Naive thymus-derived CD4-positive, alpha-beta T cell (primary cell): ENCODE data around the gene LRP10. TPM values are rescaled to one million over a fixed set of nuclear protein-coding genes. Genes with fewer than 3 reads are reported as not detected.

Source experiments
- ATAC-seq: fragments of 150-1000 bp; cut with Tn5 transposase; 2 replicates; pipeline ENCODE4 v1.10.0; 2021; ENCODE audit warnings: mild to moderate bottlenecking, moderate library complexity
- CTCF ChIA-PET: fragments of 350-600 bp; sonication (Branson Sonifier 250); formaldehyde crosslinking; loops from one replicate; lab custom pipeline; 2021; ENCODE audit warnings: antibody characterized with exemption; lab: Charles Lee
- POLR2A ChIA-PET: fragments of 350-600 bp; sonication (Branson Sonifier 250); formaldehyde crosslinking; loops from one replicate; lab custom pipeline; 2021; ENCODE audit warnings: antibody characterized with exemption, inconsistent platforms; lab: Charles Lee
- DNase-seq, 9 donors: peaks; one replicate each; pipeline versions ENCODE4 v3.0.0 to v3.0.0-alpha.2; 2020 to 2022; ENCODE audit warnings: mixed read lengths in 1 of 9
- H3K27ac ChIP-seq: one replicate; pipeline ENCODE4 v1.7.0; 2013; ENCODE audit warnings: mild to moderate bottlenecking, low read depth, low read length, moderate library complexity
- H3K27me3 ChIP-seq, 2 donors: one replicate each; pipeline ENCODE4 v1.7.0; 2013; ENCODE audit warnings: low read length in 2 of 2, mild to moderate bottlenecking in 2 of 2, moderate library complexity in 2 of 2; ENCODE audit not compliant: control insufficient read depth in 2 of 2, insufficient read depth in 2 of 2
- H3K36me3 ChIP-seq, 3 experiments: 1 replicate in 2 of 3; 2 replicates in 1 of 3; pipeline ENCODE4 v1.7.0; 2013; ENCODE audit warnings: low read length in 3 of 3, mild to moderate bottlenecking in 3 of 3, moderate library complexity in 1 of 3; ENCODE audit not compliant: insufficient read depth in 3 of 3, control insufficient read depth in 2 of 3
- H3K4me1 ChIP-seq, 2 donors: one replicate each; pipeline ENCODE4 v1.7.0; 2013; ENCODE audit warnings: low read length in 2 of 2, mild to moderate bottlenecking in 2 of 2, moderate library complexity in 1 of 2; ENCODE audit not compliant: control insufficient read depth in 2 of 2, insufficient read depth in 2 of 2
- H3K4me3 ChIP-seq: 2 replicates; pipeline ENCODE4 v1.7.0; 2013; ENCODE audit warnings: mild to moderate bottlenecking, low read length
- H3K9me3 ChIP-seq, 3 experiments: 1 replicate in 2 of 3; 2 replicates in 1 of 3; pipeline ENCODE4 v1.7.0; 2013; ENCODE audit warnings: low read length in 3 of 3; ENCODE audit not compliant: control insufficient read depth in 2 of 3
- H3K27ac Mint-ChIP-seq, 9 donors: one replicate each; pipeline ENCODE4 v1.8.0; 2020 to 2022; ENCODE audit warnings: mixed read lengths in 9 of 9, mild to moderate bottlenecking in 8 of 9, moderate library complexity in 5 of 9, inconsistent platforms in 2 of 9
- H3K27me3 Mint-ChIP-seq, 5 donors: one replicate each; pipeline ENCODE4 v1.8.0; 2021 to 2022; ENCODE audit warnings: mixed read lengths in 5 of 5, mild to moderate bottlenecking in 1 of 5
- H3K36me3 Mint-ChIP-seq, 5 donors: one replicate each; pipeline ENCODE4 v1.8.0; 2020 to 2022; ENCODE audit warnings: mixed read lengths in 5 of 5, mild to moderate bottlenecking in 3 of 5, inconsistent platforms in 1 of 5
- H3K4me1 Mint-ChIP-seq, 7 donors: one replicate each; pipeline ENCODE4 v1.8.0; 2020 to 2022; ENCODE audit warnings: mixed read lengths in 7 of 7, mild to moderate bottlenecking in 3 of 7, inconsistent platforms in 1 of 7
- H3K4me3 Mint-ChIP-seq, 10 donors: one replicate each; pipeline ENCODE4 v1.8.0; 2020 to 2022; ENCODE audit warnings: mild to moderate bottlenecking in 10 of 10, mixed read lengths in 10 of 10, moderate library complexity in 6 of 10, inconsistent platforms in 2 of 10
- H3K9me3 Mint-ChIP-seq, 11 donors: one replicate each; pipeline ENCODE4 v1.8.0; 2020 to 2022; ENCODE audit warnings: mixed read lengths in 11 of 11, mild to moderate bottlenecking in 4 of 11, inconsistent platforms in 1 of 11, moderate library complexity in 1 of 11
- intact Hi-C, 2 donors: fragments of 100-400 bp; cut with micrococcal nuclease; formaldehyde crosslinking; loops; one replicate each; pipeline ENCODE4 v1.15.1; 2023
- polyA plus RNA-seq, 2 donors: library from polyadenylated mRNA; unstranded; fragments of 300-500 nt; fragmentation: Illumina TruSeq; gene quantifications; one replicate each; pipeline ENCODE4 v1.2.3, GENCODE V29; 2021
- total RNA-seq, 6 experiments: library from RNA in 5 of 6; stranded (reverse) in 5 of 6; gene quantifications; 1 replicate in 5 of 6; 2 replicates in 1 of 6; pipeline ENCODE4 v1.2.3 and lab custom pipeline; 2021 to 2026

The LRP10 gene
- total and polyA plus RNA-seq, 7 experiments from 2014 or later: 55.5 to 103 (median 72.3) TPM

- Histone ChIP-seq H3K4me3 (no peak overlapping the region), H3K27me3 (no peaks in the 10 kb centered on the region), H3K27ac (no peak overlapping the region), H3K4me1 (no peaks in the 10 kb centered on the region), H3K9me3 (no peaks in the 10 kb centered on the region), H3K36me3 (no peaks in the 10 kb centered on the region)
- H3K36me3 Mint-ChIP-seq: no peaks in the 10 kb centered on the region
- intact Hi-C loops: no loop called here
- ChIA-PET POLR2A (no interaction called here), CTCF (no interaction called here)
- peaks cover 0 to 3% (median 0%) of the 10 kb centered on the region in 7 donors for H3K4me1 Mint-ChIP-seq
- peaks cover 5 to 32% (median 7%) of the 10 kb centered on the region in 5 donors for H3K27me3 Mint-ChIP-seq
- H3K4me3 Mint-ChIP-seq: no peak overlapping the region
- no peaks in the 10 kb centered on the region for H3K9me3 Mint-ChIP-seq
- no peak for DNase-seq
- no peak for ATAC-seq
- peak overlapping the region in 1 of 9 donors; percentile 74 for H3K27ac Mint-ChIP-seq
These were observed 25.5 kb upstream of the LRP10 start for GRCh38 chr14:22845821-22846625.

- no peak overlapping the region for H3K27ac Mint-ChIP-seq
- CTCF ChIA-PET: no interaction called here
- no peaks in the 10 kb centered on the region for H3K36me3 ChIP-seq
- H3K27ac ChIP-seq: no peak overlapping the region
- H3K27me3 ChIP-seq: no peaks in the 10 kb centered on the region
- H3K9me3 ChIP-seq: no peaks in the 10 kb centered on the region
- POLR2A ChIA-PET: no interaction called here
- DNase-seq (no peak), ATAC-seq (no peak)
- H3K27me3 Mint-ChIP-seq: peaks cover 0 to 27% (median 6%) of the 10 kb centered on the region in 5 donors
- intact Hi-C loops: no loop called here
- H3K36me3 Mint-ChIP-seq: no peaks in the 10 kb centered on the region
- no peaks in the 10 kb centered on the region for H3K9me3 Mint-ChIP-seq
- H3K4me1 Mint-ChIP-seq: peaks cover 0 to 9% (median 0%) of the 10 kb centered on the region in 7 donors
- no peak overlapping the region for H3K4me3 Mint-ChIP-seq
- no peak overlapping the region for H3K4me3 ChIP-seq
- no peaks in the 10 kb centered on the region for H3K4me1 ChIP-seq
These were observed 24.7 kb upstream of the LRP10 start for GRCh38 chr14:22846811-22847307.

DNA sequence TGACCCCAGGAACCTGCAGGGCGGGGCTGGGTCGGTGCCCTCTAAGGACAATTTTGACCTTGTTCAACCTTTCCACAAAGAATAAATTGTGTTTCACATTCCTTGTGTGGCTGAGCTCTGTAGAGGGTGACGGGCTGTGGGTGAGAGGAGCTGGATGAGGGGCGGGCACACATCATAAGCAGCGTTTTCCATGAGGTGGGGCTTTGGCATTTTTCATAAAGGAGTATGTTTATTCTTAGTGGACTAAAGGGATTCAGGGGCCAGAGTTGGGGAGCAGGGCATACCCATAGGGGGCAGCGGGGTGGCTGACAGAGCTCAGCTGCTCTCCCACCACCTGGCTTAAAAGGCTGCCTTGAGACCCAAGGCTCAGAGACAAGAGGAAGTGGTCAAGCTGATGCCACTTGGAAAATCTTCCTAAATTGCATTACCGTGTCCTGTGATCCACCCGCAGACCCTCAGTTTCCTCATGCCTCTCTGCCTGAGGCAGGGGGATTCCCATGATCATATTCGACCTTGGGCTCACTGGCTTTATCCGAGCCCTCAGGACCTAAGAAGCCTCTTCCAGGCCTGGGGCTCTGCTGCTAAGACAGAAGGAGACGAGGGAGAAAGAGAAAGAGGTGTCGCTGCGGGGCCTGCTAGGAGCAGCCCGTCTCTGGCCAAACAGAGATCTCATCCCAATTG, 23.7 kb upstream of the LRP10 start:
- no peaks in the 10 kb centered on the region for H3K4me1 ChIP-seq
- ChIA-PET POLR2A (interaction anchor here (1.2 kb wide), 1 partner anchor 81 kb away, joined by 3 read pairs; no protein-coding TSS in a partner anchor), CTCF (no interaction called here)
- no peak for ATAC-seq
- Mint-ChIP-seq H3K4me3 (no peak overlapping the region), H3K27ac (no peak overlapping the region), H3K36me3 (no peaks in the 10 kb centered on the region), H3K4me1 (peaks cover 0 to 11% (median 1%) of the 10 kb centered on the region in 7 donors), H3K9me3 (no peaks in the 10 kb centered on the region), H3K27me3 (peaks cover 0 to 27% (median 6%) of the 10 kb centered on the region in 5 donors)
- DNase-seq: no peak
- no peak overlapping the region for H3K4me3 ChIP-seq
- H3K36me3 ChIP-seq: no peaks in the 10 kb centered on the region
- intact Hi-C loops: no loop called here
- no peaks in the 10 kb centered on the region for H3K9me3 ChIP-seq
- no peak overlapping the region for H3K27ac ChIP-seq
- no peaks in the 10 kb centered on the region for H3K27me3 ChIP-seq

DNA sequence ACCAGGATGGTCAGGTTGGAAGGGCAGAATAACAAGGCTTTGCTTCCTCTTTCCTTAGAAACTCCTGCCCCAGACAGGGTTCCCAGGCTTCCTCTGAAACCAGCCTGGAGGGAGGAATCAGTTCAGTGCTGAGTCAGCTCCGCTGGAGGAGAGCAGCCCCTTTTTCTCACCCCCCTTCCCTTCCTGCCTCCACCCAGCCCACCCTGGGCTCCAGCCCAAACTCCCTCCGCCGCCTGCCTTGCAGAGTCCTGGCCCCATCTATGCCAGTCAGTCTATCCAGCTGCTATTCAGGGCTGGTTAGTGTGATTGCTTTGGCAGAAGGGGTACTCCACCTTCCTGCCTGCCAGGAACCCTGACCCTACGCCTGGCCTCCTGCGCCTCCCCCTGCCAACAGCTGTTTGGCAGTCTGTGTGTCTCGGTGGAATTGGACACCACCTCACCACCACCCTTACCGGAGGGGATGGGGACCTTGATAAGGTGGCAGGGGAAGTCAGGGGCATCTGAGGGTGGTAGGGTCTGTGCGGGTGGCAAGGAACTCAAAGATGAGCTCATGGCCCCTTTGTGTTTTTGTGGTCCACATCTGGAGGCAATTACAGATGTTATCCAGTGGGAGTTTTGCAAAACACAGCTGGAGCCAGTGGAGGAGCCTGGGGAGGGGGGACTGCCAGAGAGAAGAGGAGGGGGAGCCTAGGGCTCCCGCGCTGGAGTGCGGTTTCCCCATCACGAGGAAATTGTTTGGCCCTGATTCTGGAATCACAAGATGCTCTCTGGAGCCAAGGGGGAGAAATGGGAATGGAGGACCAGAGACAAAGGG, 23.0 kb upstream of the LRP10 start:
- Mint-ChIP-seq H3K27me3 (peaks cover 0 to 24% (median 6%) of the 10 kb centered on the region in 5 donors), H3K36me3 (no peaks in the 10 kb centered on the region), H3K27ac (no peak overlapping the region), H3K4me3 (no peak overlapping the region), H3K4me1 (peaks cover 0 to 19% (median 5%) of the 10 kb centered on the region in 7 donors), H3K9me3 (no peaks in the 10 kb centered on the region)
- H3K4me1 ChIP-seq: no peaks in the 10 kb centered on the region
- intact Hi-C loops: no loop called here
- POLR2A ChIA-PET: interaction anchor here (0.8 to 1.2 kb wide), 2 partner anchors 15 to 81 kb away, joined by 3 to 4 read pairs; no protein-coding TSS in a partner anchor
- ATAC-seq: no peak
- no peak overlapping the region for H3K27ac ChIP-seq
- H3K4me3 ChIP-seq: no peak overlapping the region
- no peak for DNase-seq
- H3K27me3 ChIP-seq: no peaks in the 10 kb centered on the region
- no peaks in the 10 kb centered on the region for H3K9me3 ChIP-seq
- no peaks in the 10 kb centered on the region for H3K36me3 ChIP-seq
- CTCF ChIA-PET: interaction anchor here (10.8 kb wide), 1 partner anchor 27 kb away, joined by 143 read pairs; no protein-coding TSS in a partner anchor

DNA sequence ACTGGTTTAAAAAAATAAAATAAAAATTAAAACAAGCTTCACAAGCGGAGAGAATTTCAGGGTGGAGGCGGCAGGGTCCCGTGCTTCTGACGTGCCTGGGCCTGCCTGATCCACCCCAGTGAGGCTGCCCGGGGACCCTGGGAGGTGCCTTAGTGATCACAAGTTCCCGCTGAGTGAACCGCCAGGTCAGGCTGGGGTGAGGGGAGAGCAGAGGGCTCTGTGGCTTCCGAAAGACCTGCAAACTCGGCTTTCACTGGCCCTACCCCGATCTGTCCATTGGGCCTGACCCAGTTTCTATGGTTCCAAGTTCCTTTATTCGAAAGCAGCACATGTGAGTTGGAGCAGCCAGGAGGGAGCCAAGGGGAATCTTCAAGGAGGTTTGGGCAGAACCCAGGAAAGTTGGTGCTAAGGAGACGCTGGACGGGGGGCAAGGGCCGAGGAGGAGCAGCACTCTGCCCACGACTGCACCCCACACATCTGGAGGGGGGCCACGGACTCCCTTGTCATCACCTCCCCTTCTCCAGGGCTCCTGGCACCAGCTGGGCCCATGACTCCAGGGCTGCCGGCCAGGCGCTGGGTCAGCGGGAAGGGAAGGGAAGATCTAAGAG, 22.2 kb upstream of the LRP10 start:
- peaks cover 0 to 23% (median 5%) of the 10 kb centered on the region in 5 donors for H3K27me3 Mint-ChIP-seq
- CTCF ChIA-PET: interaction anchor here (4.6 to 10.8 kb wide), 2 partner anchors 14 to 28 kb away, joined by 23 to 143 read pairs; no protein-coding TSS in a partner anchor
- POLR2A ChIA-PET: interaction anchor here (0.8 to 1.2 kb wide), 2 partner anchors 15 to 82 kb away, joined by 3 to 4 read pairs; no protein-coding TSS in a partner anchor
- H3K9me3 Mint-ChIP-seq: no peaks in the 10 kb centered on the region
- Histone ChIP-seq H3K27ac (no peak overlapping the region), H3K36me3 (no peaks in the 10 kb centered on the region), H3K4me1 (no peaks in the 10 kb centered on the region), H3K4me3 (no peak overlapping the region), H3K9me3 (no peaks in the 10 kb centered on the region), H3K27me3 (no peaks in the 10 kb centered on the region)
- no peaks in the 10 kb centered on the region for H3K36me3 Mint-ChIP-seq
- DNase-seq (no peak), ATAC-seq (no peak)
- H3K27ac Mint-ChIP-seq: no peak overlapping the region
- intact Hi-C loops: no loop called here
- no peak overlapping the region for H3K4me3 Mint-ChIP-seq
- peaks cover 0 to 21% (median 5%) of the 10 kb centered on the region in 7 donors for H3K4me1 Mint-ChIP-seq
